HG02852 (cell line): ENCODE data around the gene ITGA8.
"Not testable (repeated sequence)": the region's sequence is repeated elsewhere in the genome, so short reads cannot be mapped to it uniquely, and the experiment has no call there.

Experiments used
- ATAC-seq: cut with Tn5 transposase; IDR thresholded peaks from one replicate; pipeline ENCODE4 v1.9.1; 2021; ENCODE audit warnings: mild to moderate bottlenecking, moderate library complexity; ENCODE audit not compliant: unreplicated experiment

The ITGA8 gene

GRCh38 chr10:15690031-15690430 lies 29.7 kb downstream of the ITGA8 start:
- ATAC-seq, result no peak

GRCh38 chr10:15684768-15685167 lies 35.0 kb downstream of the ITGA8 start:
- ATAC-seq, result no peak

GRCh38 chr10:15681076-15681475 lies 38.6 kb downstream of the ITGA8 start:
- no peak for ATAC-seq

- ATAC-seq, result no peak
Measured at GRCh38 chr10:15678851-15679250, 40.9 kb downstream of the ITGA8 start.

- no peak for ATAC-seq
Measured at GRCh38 chr10:15672469-15672868, 47.3 kb downstream of the ITGA8 start.

- no peak for ATAC-seq
Measured at GRCh38 chr10:15670880-15671279, 48.8 kb downstream of the ITGA8 start.

- no peak for ATAC-seq
Measured at GRCh38 chr10:15661574-15661973, 58.1 kb downstream of the ITGA8 start.

- ATAC-seq, result no peak
Measured at GRCh38 chr10:15660990-15661389, 58.7 kb downstream of the ITGA8 start.

- ATAC-seq, result no peak
Measured at GRCh38 chr10:15658069-15658702, 61.5 kb downstream of the ITGA8 start.

- no peak for ATAC-seq
Measured at GRCh38 chr10:15652757-15653156, 67.0 kb downstream of the ITGA8 start.

GRCh38 chr10:15652117-15652516 lies 67.6 kb downstream of the ITGA8 start:
- no peak for ATAC-seq

- no peak for ATAC-seq
Measured at GRCh38 chr10:15651175-15651574, 68.5 kb downstream of the ITGA8 start.

- ATAC-seq, result no peak
Measured at GRCh38 chr10:15642095-15642494, 77.6 kb downstream of the ITGA8 start.

GRCh38 chr10:15640536-15641085 lies 79.1 kb downstream of the ITGA8 start:
- no peak for ATAC-seq

- ATAC-seq, result no peak
Measured at GRCh38 chr10:15636446-15636845, 83.3 kb downstream of the ITGA8 start.

GRCh38 chr10:15632456-15633091 lies 87.1 kb downstream of the ITGA8 start:
- ATAC-seq, result no peak

GRCh38 chr10:15631205-15631604 lies 88.5 kb downstream of the ITGA8 start:
- not testable (repeated sequence) for ATAC-seq

- ATAC-seq, result no peak
Measured at GRCh38 chr10:15630353-15630752, 89.4 kb downstream of the ITGA8 start.

- no peak for ATAC-seq
Measured at GRCh38 chr10:15627617-15628196, 92.0 kb downstream of the ITGA8 start.

- ATAC-seq, result no peak
Measured at GRCh38 chr10:15626937-15627336, 92.8 kb downstream of the ITGA8 start.

- ATAC-seq, result no peak
Measured at GRCh38 chr10:15625261-15625660, 94.5 kb downstream of the ITGA8 start.
